GM10266 (cell line): ENCODE results near the gene COL1A1.

ENCODE experiments used
- DNase-seq: peaks from one replicate; pipeline ENCODE4 v3.0.0; 2012; ENCODE audit errors: extremely low spot score
- CTCF ChIP-seq: IDR thresholded peaks from 2 replicates; pipeline ENCODE4 v1.5.1; 2012; ENCODE audit warnings: mild to moderate bottlenecking, low read depth; ENCODE audit not compliant: control insufficient read depth, insufficient read depth; ENCODE audit errors: missing control alignments

Gene COL1A1

DNA sequence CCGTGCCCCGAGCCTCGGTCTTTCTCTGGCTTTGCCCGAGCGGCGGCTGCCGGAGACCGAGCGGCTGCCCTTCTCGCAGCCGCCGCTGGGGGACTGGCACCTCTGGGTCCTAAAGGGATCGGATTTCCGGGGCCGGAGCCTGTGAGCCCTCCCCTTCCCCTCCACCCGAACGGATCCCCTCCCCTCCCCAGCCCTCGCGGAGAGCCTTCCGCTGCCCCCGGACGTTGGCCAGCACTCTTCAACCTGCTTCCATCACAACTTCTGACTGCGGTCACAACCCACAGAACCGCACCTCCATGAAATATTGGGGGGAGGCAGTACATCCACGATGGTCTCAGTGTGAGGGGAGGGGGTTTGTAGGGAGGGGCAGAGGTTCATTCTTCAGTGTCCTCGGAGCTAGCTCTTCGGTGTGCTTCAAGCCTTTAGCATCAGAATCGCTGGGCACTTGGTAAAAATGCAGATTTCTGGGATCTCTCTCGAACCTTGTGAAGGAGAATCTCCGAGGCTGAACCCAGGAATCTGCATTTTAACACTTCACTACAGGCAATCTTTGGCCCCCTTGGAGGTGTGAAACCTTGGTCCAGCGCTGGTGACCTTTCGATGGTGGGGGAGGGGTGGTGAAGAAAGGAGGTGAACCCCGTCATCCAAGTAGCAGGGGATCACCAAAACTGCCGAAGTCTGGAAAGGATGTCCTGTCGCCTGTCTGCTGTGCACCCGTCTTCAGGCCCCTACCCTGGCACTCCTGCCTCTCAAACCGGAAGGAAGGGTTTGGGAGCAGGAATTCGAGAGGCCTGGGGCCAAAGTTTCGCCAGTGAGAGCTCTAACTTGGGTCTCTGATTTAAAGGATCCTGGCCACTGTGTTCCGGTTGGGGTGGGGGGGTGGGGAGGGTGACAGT is 50.1 kb downstream of the COL1A1 start:
- peak; percentile 44 for TF ChIP-seq CTCF

GRCh38 chr17:50150354-50151040 is 50.9 kb downstream of the COL1A1 start, which contains the start of gene PPP1R9B:
Gene PPP1R9B, minus strand, starts transcription at chr17:50150677. Its CDS starts 164 bp downstream, at chr17:50150513.
- no peak for DNase-seq
- TF ChIP-seq CTCF = no peak

More for the DNA sequence above, 50.1 kb downstream of the COL1A1 start:
- peak; percentile 98 for DNase-seq

DNA sequence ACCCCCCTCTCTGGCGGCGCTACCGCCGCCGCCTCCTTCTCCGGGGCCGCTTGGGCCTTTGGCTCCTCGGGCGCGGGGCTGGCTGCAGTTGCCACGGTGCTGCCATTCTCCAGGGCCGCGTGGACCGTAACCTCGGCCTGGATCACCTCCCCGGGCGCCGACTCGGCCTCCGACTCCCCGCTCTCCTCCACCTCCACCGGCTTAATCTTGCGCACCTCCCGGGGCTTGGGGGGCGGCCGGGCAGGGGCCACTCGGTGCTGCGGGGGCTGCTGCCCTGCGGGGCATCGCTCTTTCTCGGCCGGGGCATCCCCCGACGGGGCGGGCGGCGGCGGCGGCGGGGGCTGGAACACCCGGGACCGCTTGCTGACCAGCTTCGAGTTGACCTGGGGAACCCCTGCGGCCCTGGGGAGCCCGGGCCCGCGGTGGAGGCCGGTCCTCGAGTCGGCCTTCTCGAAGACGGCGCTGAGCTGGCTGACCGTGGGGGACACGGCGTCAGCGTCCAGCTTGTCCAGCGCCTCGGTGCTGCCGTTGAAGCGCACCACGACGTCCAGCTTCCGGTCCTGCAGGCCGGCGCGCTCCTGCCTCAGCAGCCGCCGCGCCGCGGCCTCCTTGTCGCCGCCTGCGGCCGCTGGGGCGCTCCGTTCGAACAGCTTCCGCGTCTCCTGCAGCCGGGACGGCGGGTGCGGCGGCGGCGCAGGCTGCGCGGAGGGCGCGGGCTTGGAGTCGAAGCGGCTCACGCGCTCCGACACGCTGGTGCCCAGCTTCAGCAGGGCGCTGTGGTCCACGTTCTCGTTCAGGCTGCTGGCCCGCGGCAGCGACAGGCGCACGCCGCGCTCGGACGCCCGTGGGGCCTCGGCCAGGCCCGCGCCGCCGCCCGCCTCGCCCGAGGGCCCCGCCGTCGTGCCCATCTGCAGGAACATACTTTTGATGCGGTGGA is 51.7 kb downstream of the COL1A1 start:
- peak; percentile 71 for DNase-seq
- peak; percentile 3 for TF ChIP-seq CTCF

GRCh38 chr17:50149091-50149416 is 52.4 kb downstream of the COL1A1 start:
- no peak for TF ChIP-seq CTCF
- DNase-seq = no peak

GRCh38 chr17:50148226-50149090 is 53.0 kb downstream of the COL1A1 start:
- TF ChIP-seq CTCF = no peak
- DNase-seq = peak; percentile 87

- DNase-seq = no peak
- TF ChIP-seq CTCF = no peak
Observed at GRCh38 chr17:50147841-50148225, 53.6 kb downstream of the COL1A1 start.
